Stimulated activated CD8-positive, alpha-beta memory T cell treated with anti-CD3 and anti-CD28 coated beads, Interleukin-2, amount 100 ng/mL, for 48 hours (primary cell): Measurements from ENCODE around the gene GDAP2.

ENCODE experiments used
- DNase-seq, 2 donors: peaks; one replicate each; pipeline ENCODE4 v3.0.0-alpha.2; 2020; ENCODE audit warnings: low read depth in 2 of 2

Gene GDAP2

GRCh38 chr1:117842408-117843170 is 86.8 kb downstream of the GDAP2 start:
- no peak for DNase-seq

DNA sequence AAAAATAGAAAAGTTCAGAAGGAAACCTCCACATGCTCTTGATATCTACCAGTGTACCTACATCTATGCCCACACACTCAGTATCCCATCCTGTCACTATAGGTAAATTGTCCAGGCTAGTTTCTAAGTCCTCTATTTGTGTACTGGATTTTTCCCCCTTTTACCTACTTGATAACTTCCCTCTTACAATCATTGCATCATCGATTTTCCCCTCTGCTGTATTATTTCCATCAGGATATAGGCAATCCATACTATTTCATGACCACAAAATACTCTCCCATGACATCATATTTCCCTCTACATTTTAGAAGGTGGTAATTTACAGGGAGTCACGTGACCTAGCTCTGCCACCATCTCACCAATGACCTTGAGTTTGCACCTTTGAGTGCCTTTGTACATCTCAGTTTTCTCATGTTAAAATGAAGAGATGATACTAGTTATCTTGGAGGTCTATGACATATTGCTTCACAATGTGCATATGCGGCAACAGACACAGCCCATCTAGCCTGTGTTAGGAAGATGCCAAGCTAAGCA is 88.2 kb downstream of the GDAP2 start:
- no peak for DNase-seq

GRCh38 chr1:117838911-117839310 is 90.5 kb downstream of the GDAP2 start:
- no peak for DNase-seq

DNA sequence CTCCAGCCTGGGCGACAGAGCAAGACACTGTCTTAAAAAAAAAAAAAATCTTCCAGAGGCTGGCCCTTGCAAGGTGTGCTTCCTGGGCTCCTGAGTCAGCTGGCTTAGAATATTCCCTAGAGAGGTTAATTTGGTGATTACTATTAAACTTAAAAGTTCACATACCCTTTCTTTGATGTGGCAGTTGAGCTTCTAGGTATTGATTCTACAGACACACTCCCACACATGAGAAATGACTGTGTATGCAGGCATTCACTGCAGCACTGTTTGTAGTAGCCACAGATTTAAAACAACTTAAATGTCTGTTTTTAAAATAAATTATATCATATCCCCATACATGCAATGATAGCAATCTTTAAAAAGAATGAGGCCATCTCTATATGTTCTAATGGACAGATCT is 93.4 kb downstream of the GDAP2 start:
- no peak for DNase-seq

GRCh38 chr1:117834416-117834815 is 95.0 kb downstream of the GDAP2 start:
- DNase-seq = no peak

- DNase-seq = no peak
Observed at GRCh38 chr1:117832453-117832852, 97.0 kb downstream of the GDAP2 start.

DNA sequence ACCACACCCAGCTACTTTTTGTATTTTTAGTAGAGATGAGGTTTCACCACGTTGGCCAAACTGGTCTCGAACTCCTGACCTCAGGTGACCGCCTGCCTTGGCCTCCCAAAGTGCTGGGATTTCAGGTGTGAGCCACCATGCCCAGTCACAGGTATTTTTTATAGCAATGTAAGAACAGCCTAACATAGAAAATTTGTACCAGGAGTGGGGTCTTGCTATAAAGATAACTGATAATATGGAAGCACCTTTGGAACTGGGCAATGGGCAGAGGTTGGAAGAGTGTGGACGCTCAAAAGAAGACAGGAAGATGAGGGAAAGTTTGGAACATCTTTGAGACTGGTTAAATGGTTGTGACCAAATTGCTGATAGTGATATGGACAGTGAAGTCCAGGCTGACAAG is 99.2 kb downstream of the GDAP2 start:
- no peak for DNase-seq

DNA sequence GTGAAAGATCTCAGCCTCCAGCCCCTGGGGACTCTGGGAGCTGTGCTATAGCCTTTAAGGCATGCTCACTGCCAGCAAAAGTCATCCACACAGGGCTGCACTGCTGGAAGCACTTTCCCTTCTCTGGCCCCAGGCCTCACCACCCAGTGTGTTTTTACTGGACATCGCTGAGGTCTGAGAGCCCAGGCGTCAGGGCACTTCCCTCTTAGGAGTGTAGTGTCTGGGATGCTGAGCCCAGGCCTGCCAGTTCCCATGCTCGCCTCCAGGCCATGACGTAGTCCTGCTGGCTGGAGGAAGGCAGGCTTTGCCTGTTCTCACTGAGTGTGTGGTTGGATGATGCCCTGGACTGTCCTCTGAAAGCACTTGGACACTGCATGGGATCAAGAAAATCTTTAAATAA is 101.2 kb downstream of the GDAP2 start:
- DNase-seq = no peak

GRCh38 chr1:117826540-117827078 is 102.8 kb downstream of the GDAP2 start:
- no peak for DNase-seq

GRCh38 chr1:117826119-117826518 is 103.3 kb downstream of the GDAP2 start:
- DNase-seq = no peak

GRCh38 chr1:117825414-117825813 is 104.0 kb downstream of the GDAP2 start:
- no peak for DNase-seq

- DNase-seq = no peak
Observed at GRCh38 chr1:117824616-117825015, 104.8 kb downstream of the GDAP2 start.

DNA sequence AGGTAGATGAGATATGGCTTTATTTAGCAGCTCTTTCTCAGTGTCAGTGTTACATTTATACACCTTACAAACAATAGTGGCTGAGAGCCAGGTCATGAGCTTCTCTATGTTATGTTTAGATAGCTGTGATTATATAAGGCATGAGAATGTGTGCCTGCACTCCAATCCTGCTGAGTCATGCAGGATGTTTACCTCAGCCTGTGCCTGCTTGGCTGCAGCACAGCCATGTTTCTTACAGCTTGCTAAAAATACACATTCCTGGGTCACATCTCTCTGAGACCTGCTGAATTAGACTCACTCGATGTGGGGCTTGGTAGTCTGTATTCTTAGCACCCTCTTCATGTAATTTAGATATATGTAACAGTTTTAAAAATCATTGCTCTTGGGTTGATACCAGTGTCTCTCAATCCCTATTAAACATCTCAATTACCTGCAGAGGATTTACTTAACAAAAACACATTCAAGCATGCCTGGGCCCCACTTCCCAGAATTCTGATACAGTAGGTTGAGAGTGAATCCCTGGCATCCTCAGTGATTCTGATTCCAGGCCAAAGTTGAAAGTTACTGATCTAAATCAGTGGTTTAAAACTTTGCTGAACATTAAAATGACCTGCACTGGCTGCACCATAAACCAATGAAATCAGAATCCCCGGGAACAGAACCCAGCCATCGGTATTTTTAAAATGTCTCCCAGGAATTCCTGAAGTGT is 107.5 kb downstream of the GDAP2 start:
- no peak for DNase-seq

GRCh38 chr1:117821382-117821755 is 108.1 kb downstream of the GDAP2 start:
- DNase-seq = no peak

DNA sequence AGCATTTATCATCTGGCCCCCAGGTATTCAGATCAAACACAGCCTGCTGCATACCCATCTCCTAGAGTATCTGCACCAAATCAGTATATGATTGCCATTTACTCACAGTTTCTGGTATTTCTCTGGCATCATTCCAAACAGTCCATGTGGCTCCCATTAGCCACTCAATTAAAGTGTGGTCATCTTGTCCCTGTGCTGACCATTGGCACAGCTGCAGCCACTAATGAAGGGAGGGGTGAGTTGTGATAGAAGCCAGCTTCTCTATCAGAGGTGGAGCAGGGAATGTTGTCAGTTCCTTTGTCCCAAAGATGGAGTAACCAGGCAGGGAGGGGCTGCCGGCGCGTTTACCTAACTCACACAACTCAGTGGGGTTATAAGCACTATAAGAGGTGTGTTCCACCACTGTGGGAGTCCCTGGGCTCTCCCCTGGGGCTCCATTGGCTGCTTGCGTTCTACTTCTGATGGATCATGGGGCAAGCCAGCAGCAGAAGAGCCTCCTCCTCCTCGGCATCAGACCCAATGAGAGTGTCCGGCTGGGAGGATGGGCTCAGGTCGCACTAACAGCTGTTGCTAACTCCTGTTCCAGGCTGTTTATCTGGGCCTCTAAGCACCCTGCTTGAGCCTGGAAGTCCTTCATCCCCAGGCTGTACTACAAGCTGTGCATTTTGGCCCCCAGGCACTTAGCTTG is 108.6 kb downstream of the GDAP2 start:
- DNase-seq = no peak

GRCh38 chr1:117820096-117820495 is 109.3 kb downstream of the GDAP2 start:
- no peak for DNase-seq

DNA sequence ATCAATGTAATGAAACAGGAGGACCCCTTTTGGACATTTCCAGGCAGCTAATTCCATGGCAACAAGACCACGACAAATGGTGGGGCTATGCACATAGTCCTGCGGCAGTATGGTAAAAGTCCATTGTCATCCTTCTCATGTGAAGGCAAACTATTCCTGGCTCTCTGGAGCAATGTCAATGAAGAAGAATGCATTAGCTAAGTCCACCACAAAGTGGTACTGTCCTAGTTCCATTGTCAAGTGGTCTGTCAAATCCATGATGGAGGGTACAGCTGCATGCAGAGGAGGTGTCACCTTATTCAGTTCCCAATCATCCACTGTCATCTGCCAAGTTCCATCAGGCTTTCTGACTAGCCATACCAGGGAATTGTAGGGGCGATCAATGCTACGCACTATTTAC is 110.1 kb downstream of the GDAP2 start:
- DNase-seq = no peak

- no peak for DNase-seq
Observed at GRCh38 chr1:117818456-117818855, 111.0 kb downstream of the GDAP2 start.

DNA sequence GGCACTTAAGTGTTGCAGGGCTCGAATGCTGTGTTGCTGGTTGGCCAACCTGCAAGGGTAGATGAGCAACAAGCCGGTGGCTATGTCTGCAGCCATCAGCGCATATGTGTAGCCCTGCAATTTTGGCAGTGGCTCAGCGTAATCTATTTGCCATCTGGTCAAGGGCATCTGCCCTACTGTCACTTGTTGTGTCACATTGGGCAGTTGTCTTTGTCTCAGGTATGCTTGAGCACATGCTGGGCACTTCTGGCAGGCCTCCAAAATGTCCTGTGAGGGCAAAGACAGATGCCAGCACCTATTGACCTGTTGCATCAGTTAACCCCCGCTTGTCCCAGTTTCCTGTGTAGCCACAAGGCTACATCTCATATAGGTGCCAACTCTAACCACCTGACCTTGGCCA is 111.8 kb downstream of the GDAP2 start:
- no peak for DNase-seq

DNA sequence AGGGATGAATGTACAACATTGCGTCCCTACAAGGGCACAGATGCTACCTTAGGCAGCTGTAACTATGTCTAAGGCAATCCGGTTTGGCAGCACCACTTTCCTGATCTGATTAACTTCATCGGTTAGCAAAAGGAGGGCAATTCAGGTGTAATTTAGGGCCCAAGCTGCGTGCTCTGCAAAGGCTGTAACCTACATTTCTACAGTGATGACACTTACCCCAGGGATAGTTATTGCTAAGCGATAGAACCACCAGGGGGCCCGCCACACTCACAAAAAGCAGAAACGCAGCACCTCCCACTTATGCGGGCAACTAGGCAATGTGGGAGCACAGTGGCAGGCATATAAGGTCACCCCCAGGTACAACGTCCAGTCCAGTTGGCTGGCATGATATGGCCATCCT is 113.5 kb downstream of the GDAP2 start:
- DNase-seq = no peak

DNA sequence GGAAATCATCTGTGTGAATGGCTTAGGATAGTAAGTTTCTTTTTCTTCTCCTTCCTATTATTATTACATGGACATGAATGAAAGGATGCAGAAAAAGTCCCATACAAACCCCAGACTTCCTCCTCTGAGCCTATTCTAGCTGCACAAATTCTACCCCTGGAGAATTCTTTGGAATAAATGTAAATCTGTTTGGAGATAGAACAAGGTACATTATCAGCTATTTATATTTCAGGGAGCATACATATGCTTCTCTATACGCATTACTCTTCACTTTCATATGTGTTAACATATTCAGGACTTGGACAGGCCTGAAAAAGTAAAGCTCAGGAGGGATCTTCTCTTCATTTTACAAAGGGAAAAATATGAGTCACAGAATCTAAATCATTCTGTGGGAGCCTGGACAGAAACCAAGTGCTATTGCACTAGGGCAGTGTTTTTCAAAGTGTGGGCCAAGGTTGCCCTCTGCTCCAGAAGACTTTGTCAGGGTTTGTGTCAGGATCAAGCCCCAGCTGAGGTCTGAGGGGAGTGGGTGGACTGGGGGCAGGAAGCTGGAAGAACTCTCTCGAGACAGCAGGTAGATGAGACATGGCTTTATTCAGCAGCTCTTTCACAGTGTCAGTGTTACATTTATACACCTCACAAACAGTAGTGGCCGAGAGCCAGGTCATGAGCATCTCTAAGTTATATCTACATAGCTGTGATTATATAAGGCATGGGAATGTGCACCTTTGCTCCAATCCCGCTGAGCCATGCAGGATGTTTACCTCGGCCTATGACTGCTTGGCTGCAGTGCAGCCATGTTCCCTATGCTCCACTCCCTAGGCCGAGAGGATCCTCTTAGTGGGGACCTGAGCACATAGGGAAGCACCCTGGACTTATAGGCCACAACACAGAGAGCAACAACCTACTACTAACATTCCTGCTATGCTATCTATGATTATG is 114.3 kb downstream of the GDAP2 start:
- no peak for DNase-seq
